GM19240 (cell line): ENCODE results near the gene DMWD.
"Not testable (repeated sequence)": the region's sequence is repeated elsewhere in the genome, so short reads cannot be mapped to it uniquely, and the experiment has no call there.

Experiments used
- DNase-seq: peaks from one replicate; pipeline ENCODE4 v3.0.0; 2011; ENCODE audit warnings: low spot score; ENCODE audit not compliant: insufficient read length

Gene DMWD

DNA sequence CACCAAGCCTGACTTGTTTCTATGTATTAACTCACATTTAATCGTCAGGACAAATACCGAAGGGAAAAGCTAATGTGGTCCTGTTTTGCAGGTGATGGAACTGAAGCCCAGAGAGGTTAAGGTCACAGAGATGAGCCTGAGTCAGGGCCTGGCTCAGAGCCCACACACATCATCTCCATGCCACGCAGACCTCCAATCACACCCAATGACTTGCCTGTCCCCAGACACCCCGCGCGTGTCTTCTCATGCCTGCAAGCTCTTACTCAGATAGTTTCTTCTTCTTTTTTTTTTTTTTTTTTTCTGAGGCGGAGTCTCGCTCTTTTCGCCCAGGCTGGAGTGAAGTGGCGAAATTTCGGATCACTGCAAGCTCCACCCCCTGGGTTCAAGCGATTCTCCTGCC is 40.0 kb downstream of the DMWD start:
- DNase-seq, result no peak

DNA sequence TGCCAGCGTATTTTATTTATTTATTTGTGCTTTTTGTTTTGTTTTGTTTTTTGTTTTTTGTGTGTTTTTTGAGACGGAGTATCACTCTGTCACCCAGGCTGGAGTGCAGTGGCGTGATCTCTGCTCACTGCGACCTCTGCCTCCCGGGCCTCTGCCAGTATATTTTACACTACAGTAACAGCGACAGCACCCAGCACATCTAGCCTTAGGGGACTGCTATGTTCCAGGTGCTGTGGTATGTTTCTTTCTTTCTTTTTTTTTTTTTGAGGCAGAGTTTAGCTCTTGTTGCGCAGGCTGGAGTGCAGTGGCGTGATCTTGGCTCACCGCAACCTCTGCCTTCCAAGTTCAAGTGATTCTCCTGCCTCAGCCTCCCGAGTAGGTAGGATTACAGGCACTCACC is 41.2 kb downstream of the DMWD start:
- DNase-seq, result not testable (repeated sequence)

DNA sequence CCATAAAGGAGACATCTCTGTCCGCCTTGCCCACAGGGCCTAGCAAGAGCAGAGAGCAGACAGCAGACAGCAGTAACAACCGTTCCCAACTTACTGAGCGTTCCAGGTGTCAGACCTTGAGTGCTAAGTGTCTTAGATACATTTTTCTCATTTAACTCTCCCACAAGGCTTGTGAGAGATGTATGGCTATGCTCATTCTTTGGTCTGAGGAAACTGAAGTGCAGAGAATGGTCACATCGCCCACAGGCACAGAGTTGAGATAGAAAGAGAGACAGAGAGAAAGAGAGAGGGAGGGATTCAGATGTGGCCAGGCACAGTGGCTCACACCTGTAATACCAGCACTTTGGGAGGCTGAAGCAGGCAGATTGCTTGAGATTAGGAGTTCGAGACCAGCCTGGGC is 45.1 kb downstream of the DMWD start:
- no peak for DNase-seq

DNA sequence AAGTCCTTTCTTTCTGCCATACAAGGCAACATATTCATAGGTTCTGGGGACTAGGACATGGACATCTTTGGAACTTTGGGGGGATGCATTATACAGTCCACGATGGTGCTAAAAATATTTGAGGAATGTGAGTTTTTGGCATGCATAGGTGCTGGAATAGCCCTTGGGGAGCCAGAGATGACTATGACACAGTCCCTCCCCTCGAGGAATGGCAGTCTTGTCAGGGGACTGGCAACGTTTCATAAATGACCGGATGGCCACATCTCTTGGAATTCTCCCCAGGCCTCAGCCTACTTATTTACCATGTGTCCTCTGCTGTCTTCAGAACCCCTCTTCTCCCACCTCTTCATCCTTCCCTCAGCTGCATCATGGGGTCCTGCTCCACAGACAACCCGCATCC is 45.8 kb downstream of the DMWD start:
- no peak for DNase-seq

DNA sequence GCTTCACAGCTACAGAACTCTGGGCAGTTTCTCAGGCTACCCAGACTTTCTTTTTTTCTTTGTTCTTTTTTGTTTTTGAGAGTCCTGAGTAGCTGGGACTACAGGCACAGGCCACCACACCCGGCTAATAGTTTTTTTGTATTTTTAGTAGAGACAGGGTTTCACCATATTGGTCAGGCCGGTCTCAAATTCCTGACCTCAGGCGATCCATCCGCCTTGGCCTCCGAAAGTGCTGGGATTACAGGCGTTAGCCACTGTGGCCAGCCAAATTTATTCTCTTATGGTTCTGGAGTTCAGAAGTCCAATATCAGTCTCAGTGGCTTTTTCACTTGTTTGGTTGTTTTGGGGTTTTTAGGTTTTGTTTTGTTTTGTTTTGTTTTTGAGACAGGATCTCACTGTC is 47.0 kb downstream of the DMWD start:
- DNase-seq, result no peak

DNA sequence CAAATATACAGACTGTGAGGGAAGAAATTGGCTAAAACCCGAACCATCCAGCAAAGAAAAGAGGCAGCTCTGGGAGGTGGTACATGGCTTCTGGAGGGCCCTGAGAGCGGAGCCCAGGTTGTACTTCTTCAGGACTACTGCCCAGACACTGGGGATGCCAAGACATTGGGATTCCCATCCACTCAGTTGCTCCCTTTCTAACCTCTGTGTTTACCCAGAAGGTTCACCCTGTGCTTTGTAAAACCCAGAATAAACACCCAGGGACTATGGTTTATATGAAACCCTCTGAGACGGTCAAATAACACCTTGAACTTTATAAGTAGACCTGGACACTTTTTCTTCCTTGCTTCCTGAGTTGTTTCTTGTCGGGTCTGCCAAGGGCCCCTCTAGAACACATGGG is 49.7 kb downstream of the DMWD start:
- no peak for DNase-seq

DNA sequence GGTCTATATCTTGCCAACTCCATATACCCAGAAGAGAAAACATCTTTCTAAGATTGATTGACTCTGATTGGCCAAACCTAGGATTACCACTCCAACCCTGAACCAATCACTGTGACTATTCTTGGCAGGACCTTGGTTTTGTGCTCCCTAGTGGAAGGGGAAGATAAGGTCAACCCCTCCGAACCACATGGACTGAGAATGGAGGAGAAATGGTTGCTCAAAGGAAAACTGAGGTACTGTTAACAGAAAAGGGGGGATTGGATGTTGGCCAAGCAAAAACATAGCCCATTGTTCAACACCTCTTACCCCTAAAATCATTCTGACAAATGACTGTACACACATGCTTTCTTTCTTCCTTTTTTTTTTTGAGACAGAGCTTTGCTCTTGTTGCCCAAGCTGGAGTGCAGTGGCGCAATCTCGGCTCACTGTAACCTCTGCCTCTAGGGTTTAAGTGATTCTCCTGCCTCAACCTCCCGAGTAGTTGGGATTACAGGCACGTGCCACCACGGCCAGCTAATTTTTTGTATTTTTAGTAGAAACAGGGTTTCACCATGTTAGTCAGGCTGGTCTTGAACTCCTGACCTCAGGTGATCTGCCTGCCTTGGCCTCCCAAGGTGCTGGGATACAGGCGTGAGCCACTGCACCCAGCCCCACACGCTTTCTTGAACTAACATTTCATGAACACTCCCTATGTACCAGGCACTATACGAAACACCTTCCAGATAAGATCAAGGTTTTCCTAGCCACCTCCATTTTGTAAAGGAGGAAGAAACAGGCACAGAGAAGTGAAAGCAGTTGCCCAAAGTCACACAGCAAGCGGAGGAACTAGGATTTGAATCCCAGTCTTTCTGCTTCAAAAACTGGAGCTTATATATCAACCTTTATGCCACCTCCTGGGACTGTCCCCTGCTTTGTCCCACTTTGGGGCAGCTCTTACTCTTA is 52.9 kb downstream of the DMWD start:
- DNase-seq, result no peak

DNA sequence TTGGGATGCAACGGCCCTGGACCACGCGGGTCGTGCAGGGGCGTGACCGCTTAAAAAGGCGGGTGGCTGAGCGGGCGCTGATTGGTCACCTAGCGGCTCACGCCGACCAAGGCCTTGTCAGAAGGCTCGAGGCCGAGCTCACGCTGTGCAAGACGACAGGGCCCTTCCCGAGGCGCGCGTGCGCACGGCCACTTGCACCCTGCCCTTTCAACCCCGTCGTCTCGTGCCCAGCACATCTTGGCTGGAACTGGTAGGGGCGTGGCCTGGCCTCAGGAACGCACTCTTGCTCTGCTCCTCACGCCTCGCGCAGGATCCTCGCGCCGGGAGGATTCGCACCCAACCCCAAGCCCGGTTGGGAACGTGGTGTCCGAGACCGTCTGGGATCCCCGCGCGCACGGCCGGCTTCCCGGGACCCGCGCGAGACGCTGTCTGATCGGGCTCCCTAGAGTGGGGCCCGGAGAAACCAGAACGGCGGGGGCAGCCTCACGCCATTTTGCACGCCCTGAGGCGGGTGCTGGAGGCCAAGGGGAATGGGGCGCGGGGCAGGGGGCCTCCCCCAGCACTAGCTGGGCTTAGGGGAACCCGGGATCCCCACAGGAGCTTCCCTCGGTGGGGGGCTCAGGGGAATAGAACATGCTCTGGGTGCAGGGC is 59.4 kb downstream of the DMWD start, which contains the start of gene MEIOSIN:
MEIOSIN (plus strand) TSS at position 280 of the 651 bp plus-strand sequence. CDS start 1,938 bp downstream, outside the sequence.
- no peak for DNase-seq
